ENCODE results near the gene GADD45G. TPM values are rescaled to one million over a fixed set of nuclear protein-coding genes. Genes with fewer than 3 reads are reported as not detected.

The GADD45G gene
- polyA plus RNA-seq, 3 donors: 1.1 to 9.0 (median 1.3) TPM

- 94% methylated on average over 7 of the region's 7 CpGs for WGBS (ENCODE audit: insufficient coverage)
- no peaks in the 10 kb centered on the region for H3K79me2 ChIP-seq (ENCODE audit: insufficient read depth, low read length)
- H3K9me3 Mint-ChIP-seq: no peaks in the 10 kb centered on the region
- H3K27me3 Mint-ChIP-seq (ENCODE audit: low read depth in 3 of 3): peaks cover 2 to 8% (median 4%) of the 10 kb centered on the region in 3 donors
- H3K4me2 ChIP-seq (replicated peaks; ENCODE audit: extremely low read depth, low read length, poor library complexity, severe bottlenecking): no peak overlapping the region
- H3K4me1 ChIP-seq (ENCODE audit: control insufficient read depth in 1 of 2, insufficient read depth in 2 of 2, low read length in 2 of 2): no peaks in the 10 kb centered on the region
- DNase-seq: no peak
- H3K27me3 ChIP-seq (ENCODE audit: control insufficient read depth in 2 of 2, insufficient read depth in 2 of 2, low read length in 2 of 2): no peaks in the 10 kb centered on the region
- no peaks in the 10 kb centered on the region for H3K36me3 ChIP-seq (replicated peaks in 1 of 2; ENCODE audit: control insufficient read depth in 1 of 2, insufficient read depth in 2 of 2, low read length in 2 of 2)
- no peak overlapping the region for H3K9ac ChIP-seq (ENCODE audit: insufficient read depth, low read length, poor library complexity, severe bottlenecking)
- no peak overlapping the region for H3K4me3 Mint-ChIP-seq
- intact Hi-C loops (cut with micrococcal nuclease): no loop called here
- no peak overlapping the region for H3K27ac ChIP-seq (ENCODE audit: low read depth in 1 of 2, low read length in 2 of 2)
- no peaks in the 10 kb centered on the region for H3K9me3 ChIP-seq (replicated peaks in 1 of 2; ENCODE audit: control insufficient read depth in 1 of 2, insufficient read depth in 1 of 2, low read length in 2 of 2)
- H3K27ac Mint-ChIP-seq: peak overlapping the region in 1 of 7 donors; percentile 69
- no peaks in the 10 kb centered on the region for H3K4me1 Mint-ChIP-seq
- H3K4me3 ChIP-seq (replicated peaks in 1 of 3; ENCODE audit: low read depth in 2 of 3, low read length in 3 of 3): no peak overlapping the region
- no peak overlapping the region for H2AFZ ChIP-seq (ENCODE audit: insufficient read depth, low read depth, low read length, poor library complexity, severe bottlenecking)
- H4K20me1 ChIP-seq (ENCODE audit: insufficient read depth, low read length): no peaks in the 10 kb centered on the region
- H3K36me3 Mint-ChIP-seq: no peaks in the 10 kb centered on the region
- TF ChIP-seq CTCF (IDR thresholded peaks at IDR 0.05): no peak
Observed at GRCh38 chr9:89632736-89633135, 27.9 kb downstream of the GADD45G start.

- no peaks in the 10 kb centered on the region for H3K9me3 ChIP-seq (replicated peaks in 1 of 2; ENCODE audit: control insufficient read depth in 1 of 2, insufficient read depth in 1 of 2, low read length in 2 of 2)
- WGBS (ENCODE audit: insufficient coverage): 96% methylated on average over 4 of the region's 6 CpGs
- H3K36me3 ChIP-seq (replicated peaks in 1 of 2; ENCODE audit: control insufficient read depth in 1 of 2, insufficient read depth in 2 of 2, low read length in 2 of 2): no peaks in the 10 kb centered on the region
- H3K4me2 ChIP-seq (replicated peaks; ENCODE audit: extremely low read depth, low read length, poor library complexity, severe bottlenecking): no peak overlapping the region
- peak overlapping the region in 1 of 2 donors; percentile 31 for H3K4me3 Mint-ChIP-seq
- no peak for DNase-seq
- no peaks in the 10 kb centered on the region for H3K79me2 ChIP-seq (ENCODE audit: insufficient read depth, low read length)
- no peak overlapping the region for H3K9ac ChIP-seq (ENCODE audit: insufficient read depth, low read length, poor library complexity, severe bottlenecking)
- intact Hi-C loops (cut with micrococcal nuclease): no loop called here
- no peaks in the 10 kb centered on the region for H3K4me1 ChIP-seq (ENCODE audit: control insufficient read depth in 1 of 2, insufficient read depth in 2 of 2, low read length in 2 of 2)
- H3K27ac ChIP-seq (ENCODE audit: low read depth in 1 of 2, low read length in 2 of 2): no peak overlapping the region
- H3K27ac Mint-ChIP-seq: no peak overlapping the region
- H4K20me1 ChIP-seq (ENCODE audit: insufficient read depth, low read length): no peaks in the 10 kb centered on the region
- H3K27me3 ChIP-seq (ENCODE audit: control insufficient read depth in 2 of 2, insufficient read depth in 2 of 2, low read length in 2 of 2): no peaks in the 10 kb centered on the region
- H3K9me3 Mint-ChIP-seq: no peaks in the 10 kb centered on the region
- H2AFZ ChIP-seq (ENCODE audit: insufficient read depth, low read depth, low read length, poor library complexity, severe bottlenecking): no peak overlapping the region
- H3K27me3 Mint-ChIP-seq (ENCODE audit: low read depth in 3 of 3): peaks cover 2 to 8% (median 3%) of the 10 kb centered on the region in 3 donors
- H3K4me1 Mint-ChIP-seq: no peaks in the 10 kb centered on the region
- H3K36me3 Mint-ChIP-seq: no peaks in the 10 kb centered on the region
- no peak overlapping the region for H3K4me3 ChIP-seq (replicated peaks in 1 of 3; ENCODE audit: low read depth in 2 of 3, low read length in 3 of 3)
- no peak for TF ChIP-seq CTCF (IDR thresholded peaks at IDR 0.05)
Observed at GRCh38 chr9:89633404-89633803, 28.6 kb downstream of the GADD45G start.
